ENCODE data around the gene OLFM3.

- TF ChIP-seq CTCF (IDR thresholded peaks at IDR 0.05) (no peak), POLR2A (IDR thresholded peaks at IDR 0.05) (no peak)
Observed at GRCh38 chr1:101907264-101907663, 89.5 kb downstream of the OLFM3 start.

All from lower leg skin (tissue), 3 donors.